Activated CD4-positive, CD25-positive, alpha-beta regulatory T cell (primary cell): Measurements from ENCODE around the gene CERKL.

Experiments
- DNase-seq, 4 experiments: peaks; one replicate each; lab custom pipeline; 2025; lab: John Stamatoyannopoulos, UW

Gene CERKL

DNA sequence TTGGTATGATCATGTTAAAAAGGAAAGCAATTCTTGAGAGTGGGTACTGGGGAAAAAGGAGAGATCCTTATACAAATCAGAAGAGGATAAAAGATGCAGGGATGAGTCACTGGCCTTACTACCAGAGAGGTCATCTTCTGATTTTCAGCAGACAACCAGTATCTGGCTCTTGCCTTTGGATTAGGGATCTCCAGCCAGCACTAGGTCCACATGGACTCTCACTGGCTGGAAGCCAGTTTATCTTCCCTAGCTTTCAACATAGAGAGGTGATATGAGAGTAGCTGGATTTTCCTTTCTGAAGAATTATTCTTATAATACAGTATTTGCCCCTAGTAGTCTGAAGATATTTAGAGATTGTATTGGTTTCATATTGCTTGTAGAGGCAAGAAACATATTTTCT, 30.2 kb downstream of the CERKL start:
- DNase-seq: no peak

DNA sequence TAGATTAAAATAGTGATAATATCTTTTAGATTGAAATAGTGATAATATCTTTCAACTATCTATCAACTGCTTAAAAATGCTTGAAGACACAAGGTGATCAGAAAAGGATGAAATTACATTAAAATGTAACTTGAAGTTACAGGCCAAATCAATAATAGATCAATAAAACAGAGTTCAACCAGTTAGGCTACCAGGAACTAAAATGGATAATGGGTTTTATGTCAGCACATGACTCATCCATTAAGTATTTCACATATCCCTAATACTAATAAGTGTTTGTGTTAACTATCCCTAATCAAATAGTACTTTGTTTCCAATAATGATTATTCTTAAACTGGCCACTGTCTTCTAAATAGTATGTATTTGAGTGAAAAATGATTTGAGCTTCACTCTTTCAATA, 33.7 kb downstream of the CERKL start:
- no peak for DNase-seq

DNA sequence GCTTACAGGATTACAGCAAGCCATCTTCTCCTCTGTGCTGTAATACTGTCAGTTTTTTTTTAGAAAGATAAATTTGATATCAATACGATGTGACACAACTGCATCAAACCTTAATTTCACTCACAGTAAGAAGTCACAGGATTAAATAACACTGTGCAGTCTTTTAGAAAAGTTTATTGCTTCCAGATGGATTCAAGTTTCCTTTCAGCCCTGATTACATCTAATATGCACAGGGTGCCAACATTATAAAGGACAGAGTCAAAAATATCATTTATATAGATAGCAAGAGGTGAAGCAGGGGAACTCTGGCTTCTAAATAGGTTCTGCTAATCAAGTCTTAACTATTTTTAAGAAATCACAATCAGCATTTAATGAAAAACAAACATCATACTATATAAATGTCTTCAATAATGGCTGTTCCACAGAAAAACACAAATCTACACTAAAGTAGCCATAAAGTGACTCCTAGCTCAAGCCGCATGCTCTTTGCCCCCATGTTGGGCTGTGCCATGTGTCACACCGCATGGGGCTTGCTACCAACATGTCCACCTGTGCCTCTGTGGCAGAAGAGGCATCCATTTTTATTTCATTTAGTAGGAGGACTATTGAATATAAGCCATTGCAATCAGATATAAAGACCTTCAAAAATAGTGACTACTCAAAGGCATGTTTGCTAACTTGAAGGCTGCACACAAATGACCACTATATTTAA, 35.0 kb downstream of the CERKL start:
- no peak for DNase-seq

DNA sequence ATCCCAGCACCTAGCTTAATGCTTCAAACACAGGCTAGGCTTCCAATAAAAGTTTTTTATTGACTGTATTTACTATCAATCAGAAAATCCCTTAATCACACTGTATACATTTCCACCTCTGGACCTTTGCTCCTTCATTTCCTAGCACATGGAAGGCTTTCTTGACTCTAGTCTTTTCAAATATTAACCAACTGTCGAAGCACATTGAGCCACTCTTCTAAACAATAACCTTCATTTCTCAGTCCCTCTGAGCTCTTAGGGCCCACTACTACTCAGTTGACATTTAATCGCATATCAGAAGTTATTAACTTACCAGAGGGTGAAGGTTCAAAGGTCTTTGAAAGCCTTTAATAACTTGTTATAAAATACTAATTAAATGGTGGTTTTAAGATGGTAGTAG, 37.4 kb downstream of the CERKL start:
- DNase-seq: no peak

DNA sequence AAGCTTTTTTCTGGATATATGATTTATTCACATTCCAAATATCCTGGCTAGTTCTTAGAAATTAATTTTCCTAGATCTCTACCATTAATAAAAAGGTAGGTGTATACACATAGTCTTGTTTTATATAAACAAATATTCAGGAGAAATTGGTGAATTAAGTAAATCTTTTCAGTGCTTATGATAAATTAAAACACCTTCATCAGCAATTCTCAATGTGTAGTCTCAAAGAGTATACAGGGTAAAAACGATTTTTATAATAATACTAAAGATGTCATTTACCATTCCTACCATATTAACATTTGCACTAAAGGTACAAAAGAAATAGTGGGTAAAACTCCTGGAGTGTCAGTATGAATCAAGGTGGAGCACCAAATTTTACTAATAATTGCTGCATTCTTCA, 40.2 kb downstream of the CERKL start:
- no peak for DNase-seq

DNA sequence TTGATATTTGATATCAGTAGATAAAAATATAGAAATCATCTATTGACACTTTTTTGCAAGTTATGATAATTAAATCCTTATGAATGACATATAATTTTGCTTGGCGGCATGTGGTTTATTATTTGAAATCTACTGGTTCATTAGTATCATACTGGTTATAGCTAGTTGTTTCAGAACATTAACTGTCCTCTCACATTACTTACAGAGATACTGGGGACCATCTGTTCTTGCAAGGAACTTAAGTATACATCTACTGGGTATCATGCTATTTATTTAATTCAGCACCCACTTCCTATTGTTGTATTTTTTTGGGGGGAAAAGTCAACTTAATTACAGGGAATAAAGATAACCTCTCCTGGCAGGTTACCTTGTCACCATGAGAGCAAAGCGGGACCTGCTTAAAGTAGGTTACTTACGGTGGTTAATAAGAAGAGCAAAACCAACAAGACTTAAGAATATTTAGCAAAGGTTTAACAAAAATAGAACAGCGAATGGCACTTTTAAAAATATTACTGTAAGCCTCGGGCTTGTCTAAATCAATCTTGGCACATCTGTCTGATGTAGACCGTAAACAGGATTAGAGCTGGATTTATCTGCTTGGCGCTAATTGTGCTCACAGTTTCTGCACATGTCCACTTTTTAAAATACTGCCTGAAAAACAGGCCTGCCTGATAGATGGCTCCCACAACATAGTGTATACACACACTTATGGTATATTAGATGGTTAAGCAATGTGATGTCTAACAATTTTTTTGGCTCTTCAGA, 41.8 kb downstream of the CERKL start:
- no peak for DNase-seq

DNA sequence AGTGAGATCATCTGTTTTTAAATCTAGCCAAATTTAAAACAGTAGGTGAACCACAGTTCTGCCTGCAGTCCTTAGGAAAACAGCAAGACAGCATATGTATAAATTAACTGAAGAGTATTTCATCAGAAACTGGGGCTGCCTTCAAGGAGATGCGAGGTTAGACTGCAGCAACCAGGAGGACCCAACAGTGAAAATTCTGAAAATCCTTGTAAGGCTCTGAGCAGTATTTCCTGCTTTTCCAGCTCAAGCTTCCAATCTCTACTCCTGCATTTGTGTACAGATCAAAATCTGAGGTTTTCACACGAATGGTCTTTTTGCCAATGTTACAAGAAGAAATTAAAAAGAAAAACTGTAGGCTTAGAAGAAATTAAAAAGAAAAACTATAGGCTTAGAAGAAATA, 43.7 kb downstream of the CERKL start:
- no peak for DNase-seq

DNA sequence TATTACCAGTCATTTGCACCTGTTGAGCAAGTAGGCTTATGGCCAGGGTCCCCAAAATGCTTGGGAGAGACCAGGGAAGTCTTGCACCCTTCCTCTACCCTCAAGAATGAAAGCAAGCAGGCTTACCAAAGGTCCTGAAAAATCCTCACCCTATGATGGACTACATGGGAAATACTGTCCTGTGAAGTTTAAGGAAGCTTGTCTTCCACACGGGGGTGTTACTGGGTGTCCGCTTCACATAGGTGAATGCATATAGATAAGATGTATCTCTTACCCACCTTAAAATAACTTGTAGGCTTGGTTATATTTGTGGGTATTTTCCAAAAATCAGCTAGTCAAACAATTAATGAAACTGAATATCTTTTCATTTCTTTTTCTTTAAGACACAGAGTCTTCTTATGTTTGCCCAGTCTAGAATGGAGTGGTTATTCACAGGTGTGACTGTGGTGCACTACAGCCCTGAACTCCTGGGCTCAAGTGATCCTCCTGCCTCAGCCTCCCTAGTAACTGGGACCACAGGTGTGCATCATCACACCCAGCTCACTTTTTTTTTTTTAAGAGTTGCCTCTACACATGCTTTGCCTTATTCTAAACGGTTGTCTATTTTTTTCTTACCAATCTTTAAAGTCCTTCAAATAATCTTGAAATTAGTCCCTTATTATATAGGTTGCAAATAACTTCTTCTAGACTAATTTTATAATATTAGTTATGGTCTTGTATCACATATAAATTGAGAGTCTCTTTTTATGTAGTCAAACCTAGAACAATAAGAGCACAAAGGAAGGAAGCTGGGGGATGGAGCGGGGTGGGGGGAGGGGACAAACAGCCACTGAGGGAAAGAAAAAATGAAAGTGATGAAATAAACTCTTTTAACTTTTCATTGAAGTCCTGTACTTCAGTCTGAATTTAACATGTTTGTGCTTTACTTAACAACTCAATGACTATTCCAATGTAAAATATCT, 49.0 kb downstream of the CERKL start:
- DNase-seq: no peak

DNA sequence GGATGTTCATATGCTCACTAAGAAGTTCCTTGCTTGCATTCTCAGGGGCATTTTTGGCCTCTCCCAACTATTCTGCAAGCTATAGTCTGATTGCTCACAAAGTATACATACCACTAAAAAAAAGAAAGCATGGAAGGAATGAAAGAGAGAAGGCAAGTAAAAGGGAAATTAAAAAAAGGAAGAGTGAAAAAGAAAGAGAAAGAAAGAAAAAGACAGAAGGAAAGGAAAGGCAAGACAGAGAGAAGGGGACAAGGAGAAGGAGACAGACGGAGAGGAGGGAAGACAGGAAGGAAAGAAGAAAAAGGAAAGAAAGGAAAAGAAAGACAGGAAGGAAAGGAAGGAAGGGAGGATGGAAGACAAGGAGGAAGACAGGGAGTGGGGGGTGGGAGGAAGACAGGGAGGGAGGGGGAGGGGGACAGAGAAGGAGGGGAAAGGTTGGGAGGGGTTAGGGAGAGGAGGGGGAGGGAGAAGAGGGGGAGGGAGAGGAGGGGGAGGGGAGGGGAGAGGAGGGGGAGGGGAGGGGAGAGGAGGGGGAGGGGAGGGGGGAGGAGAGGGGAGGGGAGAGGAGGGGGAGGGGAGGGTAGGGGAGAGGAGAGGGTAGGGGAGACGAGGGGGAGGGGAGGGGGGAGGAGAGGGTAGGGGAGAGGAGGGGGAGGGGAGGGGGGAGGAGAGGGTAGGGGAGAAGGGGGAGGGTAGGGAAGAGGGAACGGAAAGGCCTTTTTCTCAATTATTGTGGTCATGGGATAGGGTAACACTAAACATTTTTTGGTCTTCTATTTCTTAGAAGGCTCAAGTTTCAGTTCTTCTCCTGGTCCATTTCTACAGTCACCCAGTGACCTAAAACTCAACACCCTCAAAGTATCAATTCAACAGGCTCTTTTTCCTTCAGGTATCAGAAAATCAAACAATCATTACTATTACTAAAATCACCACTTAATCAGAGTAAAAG, 50.7 kb downstream of the CERKL start:
- no peak for DNase-seq

DNA sequence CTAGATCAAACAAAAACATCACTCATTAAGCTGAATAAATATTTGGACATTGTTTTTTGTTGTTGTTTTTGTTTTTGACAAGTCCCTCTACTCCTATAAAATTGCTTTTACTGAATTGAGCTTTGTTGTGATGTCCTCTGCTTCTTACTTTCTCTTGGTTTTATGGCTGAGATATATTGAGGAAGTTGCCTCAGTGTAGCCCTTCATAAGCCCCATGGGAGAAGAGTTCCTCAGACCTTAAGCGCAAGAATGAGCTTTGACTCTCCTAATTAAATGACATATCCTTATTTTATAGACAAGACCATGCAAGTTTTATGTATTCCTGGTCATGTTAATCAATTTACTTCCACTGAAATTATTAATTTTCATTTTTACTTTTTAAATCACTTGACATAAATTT, 54.9 kb downstream of the CERKL start:
- no peak for DNase-seq

DNA sequence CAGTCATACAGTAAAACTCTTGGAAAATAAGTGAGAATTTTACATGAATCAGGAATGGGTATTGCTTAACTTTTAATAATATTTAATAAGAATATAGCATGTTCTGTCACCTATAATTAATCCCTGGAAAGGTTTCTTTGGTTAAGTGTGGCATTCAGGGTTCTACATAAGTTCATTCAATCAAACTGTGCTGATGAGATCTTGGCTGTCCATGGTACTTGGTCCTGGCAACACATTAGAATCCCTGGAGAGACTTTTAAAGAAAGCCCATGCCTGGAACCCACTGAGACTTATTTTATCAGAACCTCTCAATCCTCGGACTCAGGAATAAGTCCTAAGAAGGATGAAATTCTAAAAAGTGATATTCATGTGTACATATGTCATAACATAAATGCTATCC, 60.3 kb downstream of the CERKL start:
- DNase-seq: no peak

DNA sequence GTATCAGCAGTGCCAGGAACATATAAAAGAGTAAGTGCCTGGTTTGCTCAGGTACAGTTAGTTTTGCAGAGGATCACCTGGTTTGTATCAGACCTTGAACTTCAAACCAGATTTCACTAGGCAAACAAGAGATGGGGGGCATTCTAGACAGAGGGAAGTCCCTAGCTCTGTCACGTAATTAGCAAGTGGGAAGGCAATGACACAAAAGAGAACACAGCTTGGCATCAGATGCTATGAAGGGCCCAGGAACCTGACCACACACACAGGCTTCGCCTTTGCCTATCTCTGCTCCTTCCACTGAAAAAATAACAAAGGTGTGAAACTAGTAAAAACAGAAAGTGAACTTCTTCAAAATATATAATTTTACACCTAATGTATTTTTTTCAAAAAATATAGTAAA, 62.6 kb downstream of the CERKL start:
- no peak for DNase-seq

DNA sequence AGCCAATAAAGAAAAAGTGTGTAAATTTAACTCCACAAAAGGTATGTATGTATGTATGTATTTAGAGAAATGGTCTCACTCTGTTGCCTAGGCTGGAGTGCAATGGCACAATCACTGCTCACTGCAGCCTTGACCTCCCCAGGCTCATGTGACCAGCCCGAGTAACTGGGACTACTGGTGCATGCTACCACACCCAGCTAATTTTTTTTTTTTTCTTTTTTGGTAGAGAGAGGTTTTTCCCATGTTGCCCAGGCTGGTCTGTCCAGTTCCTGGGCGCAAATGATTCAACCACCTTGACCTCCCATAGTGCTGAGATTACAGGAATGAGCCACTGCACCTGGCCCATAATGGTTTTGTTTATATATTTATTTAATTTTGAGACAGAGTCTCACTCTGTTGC, 67.1 kb downstream of the CERKL start:
- DNase-seq: no peak

DNA sequence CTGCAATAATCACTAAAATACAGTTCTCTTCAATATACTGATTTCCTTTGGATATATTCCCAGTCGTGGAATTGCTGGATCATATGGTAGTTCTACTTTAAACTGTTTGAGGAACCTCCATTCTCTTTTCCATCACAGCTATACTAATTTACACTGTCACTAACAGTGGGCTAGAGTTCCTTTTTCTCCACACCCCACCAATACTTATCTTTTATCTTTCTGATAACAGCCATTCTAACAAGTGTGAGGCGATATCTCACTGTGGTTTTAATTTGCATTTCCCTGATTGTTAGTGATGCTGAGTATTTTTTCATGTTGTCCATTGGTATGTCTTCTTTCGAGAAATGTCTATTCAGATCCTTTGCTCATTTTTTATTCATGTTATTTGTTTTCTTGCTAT, 68.4 kb downstream of the CERKL start:
- no peak for DNase-seq

DNA sequence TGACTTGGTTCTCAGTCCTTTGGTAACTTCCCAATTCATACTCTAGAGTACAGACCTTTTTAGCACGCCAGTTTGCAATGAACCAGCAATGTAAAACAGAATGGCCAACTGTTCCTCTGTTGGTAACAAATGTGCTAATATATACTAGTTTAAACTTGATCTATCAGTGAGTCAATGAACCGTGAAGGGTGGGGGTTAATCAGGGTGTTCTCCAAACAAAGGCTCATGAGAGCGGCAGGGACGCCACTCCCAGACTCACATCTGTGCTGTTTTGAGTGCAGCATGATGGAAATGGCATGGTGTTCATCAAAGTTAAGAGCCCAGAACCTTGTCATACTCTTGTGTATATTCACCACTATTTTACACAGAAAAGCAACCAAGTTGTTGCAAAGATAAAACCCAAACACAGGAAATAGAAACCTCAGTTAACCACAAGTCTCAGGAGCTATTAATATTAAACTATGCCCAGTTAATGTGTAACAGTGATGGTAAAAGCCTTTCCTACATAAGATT, 70.3 kb downstream of the CERKL start:
- DNase-seq: no peak

DNA sequence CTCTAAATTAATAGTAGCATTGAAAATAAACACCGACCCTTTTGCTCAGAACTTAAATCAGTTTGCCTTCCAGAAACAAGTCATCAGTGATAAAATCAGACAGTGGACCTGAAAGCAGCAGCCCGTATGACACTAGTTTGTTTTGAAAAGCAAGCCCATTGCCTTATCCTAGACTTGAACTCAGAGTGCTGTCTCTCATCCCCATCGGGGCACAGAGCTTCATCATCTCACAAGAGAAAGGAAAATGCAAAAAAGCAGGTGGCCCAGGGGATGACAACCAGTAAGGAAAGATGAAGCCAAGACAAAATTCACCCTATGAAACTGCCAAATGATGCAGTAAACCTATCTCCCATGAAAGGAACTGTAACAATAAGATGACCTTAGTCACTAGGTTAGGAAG, 71.2 kb downstream of the CERKL start:
- DNase-seq: no peak

DNA sequence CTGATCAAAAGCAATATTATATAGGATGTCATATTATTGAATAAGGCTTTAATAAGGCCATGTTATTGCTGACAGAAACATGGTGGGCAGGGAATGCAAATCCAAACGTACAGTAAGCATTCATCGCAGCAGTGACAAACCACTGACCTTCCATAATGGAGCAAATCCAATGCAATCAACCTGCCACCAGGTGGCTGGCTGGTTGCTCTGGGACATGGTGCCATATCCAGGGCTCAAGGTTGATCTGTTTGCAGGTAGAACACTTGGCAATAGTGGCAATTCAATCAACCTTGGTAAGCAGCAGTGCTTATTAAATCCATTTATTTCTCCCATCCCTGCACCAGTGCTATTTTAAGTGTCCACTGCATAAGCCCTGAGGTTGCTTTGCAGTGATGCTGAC, 75.4 kb downstream of the CERKL start:
- no peak for DNase-seq

DNA sequence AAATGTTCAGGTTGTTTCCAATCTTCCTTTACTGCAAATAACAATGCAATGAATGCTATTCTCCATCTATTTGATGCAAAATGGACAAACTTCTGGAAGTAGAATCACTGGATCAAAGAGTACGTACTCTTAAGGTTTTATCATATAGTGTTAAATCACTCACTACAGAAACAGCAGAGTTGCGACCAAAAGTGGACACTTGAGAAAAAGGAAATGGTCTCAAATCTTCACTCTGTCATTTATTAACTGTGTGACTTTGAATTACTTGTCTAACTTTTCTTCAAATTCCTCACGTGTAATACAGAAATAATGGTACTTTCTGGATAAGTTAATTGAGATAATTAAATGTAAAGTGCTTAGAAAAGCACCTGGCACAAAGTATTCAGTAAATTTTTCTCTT, 78.1 kb downstream of the CERKL start:
- no peak for DNase-seq

DNA sequence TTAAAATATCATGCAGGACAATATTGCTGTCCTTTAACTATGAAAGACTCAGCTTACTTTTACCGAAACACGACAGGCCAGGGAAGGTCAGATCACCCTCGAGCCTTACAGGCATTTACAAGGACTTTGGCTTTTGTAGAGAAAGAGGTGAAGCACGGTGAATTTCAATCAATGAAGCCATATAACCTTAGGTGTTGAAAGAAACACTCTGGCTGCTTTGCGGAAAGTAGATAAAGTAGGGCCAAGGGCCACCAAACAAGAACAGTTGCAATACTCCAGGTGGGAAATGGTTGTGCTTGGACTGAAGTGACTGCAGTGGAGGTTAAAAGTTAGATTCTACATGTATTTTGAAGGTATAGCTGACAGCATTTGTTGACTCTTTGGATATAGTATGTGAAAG, 80.5 kb downstream of the CERKL start:
- DNase-seq: no peak

DNA sequence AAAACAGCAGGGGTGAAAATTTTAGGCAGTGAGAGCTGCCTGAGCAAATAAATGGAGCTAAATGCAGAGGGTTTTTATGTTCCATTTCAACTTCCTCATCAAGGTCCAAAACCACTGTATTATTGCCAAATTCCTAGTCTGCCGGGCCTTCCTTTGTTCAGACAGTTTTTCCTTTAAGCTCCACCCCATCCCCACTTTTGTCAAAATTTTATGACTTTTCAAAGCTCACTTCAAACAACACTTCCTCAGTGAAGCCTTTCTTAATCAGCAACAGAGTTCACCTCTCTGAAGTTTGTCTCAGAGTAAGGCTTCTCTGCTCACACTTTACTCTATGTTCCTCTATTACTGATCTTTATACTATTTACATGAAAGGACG, 81.3 kb downstream of the CERKL start:
- no peak for DNase-seq

DNA sequence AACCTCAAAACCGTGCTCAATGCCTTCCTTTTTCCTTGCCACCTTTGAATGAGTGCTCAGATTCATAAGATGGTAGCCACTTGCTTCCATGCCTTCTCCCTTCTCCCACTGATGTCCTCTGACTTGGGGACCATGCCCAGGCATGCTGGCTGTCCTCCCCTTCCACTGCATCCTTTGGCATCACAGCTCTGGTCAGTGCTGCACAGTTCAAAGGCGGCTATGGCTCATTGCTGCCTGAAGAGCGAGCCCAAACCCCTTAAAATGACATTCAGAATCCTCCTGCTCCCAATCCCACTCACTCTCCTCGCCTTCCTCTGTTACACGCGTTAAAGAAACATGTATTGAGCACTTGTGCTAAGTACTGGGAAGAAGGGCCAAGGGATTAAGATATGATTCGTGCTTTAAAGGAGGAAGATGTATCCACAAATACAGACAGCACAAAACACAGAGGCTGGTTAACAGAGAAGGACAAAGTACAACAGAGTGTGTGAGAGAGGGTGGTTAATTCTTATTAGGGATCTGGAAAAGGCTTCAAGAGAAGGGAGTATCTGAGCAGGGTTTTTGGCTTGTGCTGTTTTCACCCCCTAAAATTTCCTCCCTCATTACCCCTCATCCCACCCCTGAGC, 81.8 kb downstream of the CERKL start:
- DNase-seq: no peak
